ENCODE measurements around the gene AASS.
"Not testable (repeated sequence)": the region's sequence is repeated elsewhere in the genome, so short reads cannot be mapped to it uniquely, and the experiment has no call there.

Gene AASS

DNA sequence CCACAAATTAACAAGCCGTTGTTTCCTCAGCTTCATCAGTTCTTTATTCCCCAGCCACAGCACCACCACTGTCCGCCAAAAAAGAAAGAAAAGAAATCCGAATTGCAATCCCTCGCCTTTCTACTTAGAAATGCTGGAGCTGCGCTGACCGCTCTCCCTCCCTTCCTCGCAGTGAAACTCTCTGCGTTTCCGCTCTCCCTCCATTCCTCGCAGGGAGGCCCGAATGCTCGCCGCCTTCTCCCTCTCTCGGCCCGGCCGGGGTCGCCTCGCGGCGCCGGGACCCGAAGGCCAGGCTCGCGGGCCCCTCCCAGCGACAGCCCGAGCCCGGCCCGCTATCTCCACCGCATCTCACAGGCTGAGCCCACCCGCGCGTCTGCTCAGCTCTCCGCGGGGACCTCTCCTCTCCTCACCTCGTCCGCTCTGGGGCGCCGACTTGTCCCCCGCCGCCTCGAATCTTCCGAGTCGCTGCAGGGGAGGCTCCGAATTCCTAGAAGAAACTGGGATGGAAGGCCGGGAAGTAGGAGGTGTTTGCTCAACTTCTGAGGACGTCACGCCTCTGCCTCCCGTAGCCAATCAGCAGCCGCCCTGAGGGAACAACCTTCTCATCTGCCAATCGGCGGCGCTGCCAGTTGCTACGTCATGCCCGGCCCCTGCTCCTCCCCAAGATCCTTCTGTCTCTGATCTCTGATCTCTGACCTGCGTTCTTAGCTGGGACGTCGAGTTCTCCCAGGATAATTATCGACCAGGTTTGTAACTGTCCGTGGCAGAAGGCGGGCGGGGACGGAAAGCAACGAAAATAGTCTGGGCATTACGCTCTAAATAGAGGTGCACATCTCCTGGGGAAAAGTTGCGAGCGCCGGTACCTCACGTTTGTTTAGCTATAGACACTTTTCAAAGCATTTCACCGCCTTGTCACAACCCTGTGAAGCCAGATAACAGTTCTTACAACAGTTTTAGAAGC is at the start of gene AASS:
Gene AASS (minus strand): TSS at position 499 of the 961 bp plus-strand sequence. CDS start 10,523 bp downstream, outside the sequence.
- peak within 1 kb of the TSS; percentile 71 for H3K4me3 ChIP-seq (ENCODE audit: low read depth, low read length)
- DNase-seq (ENCODE audit: low read depth): peak; percentile 81

DNA sequence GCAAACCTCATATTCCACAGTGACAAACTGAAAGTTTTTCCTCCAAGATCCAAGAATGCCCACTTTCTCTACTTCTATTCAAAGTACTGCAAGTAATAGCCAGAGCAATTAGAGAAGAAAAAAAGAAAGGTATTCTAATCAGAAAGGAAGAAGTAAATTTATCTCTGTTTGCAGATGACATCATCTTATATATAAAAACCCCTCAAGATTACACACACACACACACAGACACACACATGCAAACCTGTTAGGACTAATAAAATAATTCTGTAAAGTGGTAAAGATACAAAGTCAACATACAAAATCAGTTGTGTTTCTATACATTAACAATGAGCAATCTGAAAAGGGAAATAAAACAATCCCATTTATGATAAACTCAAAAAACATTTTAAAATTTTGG is 44.7 kb upstream of the AASS start:
- no peak overlapping the region for H3K4me3 ChIP-seq (ENCODE audit: low read depth, low read length)
- DNase-seq (ENCODE audit: low read depth): no peak

DNA sequence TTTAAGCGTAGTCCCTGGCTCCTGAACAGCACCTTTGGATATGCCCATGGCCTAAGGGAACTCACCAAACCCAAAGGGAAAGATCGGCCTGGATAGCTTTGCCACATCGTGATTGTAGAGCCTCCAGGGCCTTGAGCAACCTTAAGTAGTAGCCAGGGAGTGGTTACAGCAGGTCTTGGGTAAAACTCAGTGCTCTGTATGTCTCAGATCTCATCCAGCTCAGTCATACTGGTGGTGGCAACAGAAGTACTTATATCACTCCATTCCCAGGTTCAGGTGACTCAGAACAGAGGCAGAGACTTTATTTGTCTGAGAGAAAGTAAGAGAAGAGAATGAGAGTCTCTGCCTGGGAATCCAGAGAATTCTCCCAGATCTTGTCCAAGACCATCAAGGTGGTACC is 39.1 kb upstream of the AASS start:
- no peak for DNase-seq (ENCODE audit: low read depth)
- no peak overlapping the region for H3K4me3 ChIP-seq (ENCODE audit: low read depth, low read length)

DNA sequence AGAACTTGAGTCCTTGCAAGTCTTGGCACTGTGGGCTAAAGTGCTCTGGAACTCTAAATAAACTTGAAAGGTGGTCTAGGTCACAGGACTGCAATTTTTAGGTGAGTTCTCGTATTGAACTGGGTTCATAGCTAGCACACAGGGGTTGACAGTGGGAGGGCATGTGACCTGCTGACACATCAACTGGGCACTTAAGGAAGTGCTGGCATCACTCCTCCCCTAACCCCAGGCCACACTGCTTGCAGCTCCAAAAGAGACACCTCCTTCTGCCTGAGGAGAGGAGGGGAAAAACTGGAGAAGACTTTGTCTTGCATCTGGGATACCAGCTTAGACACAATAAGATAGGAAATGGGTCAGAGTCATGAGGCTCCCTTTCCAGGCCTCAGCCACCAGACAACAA is 38.0 kb upstream of the AASS start:
- no peak for DNase-seq (ENCODE audit: low read depth)
- H3K4me3 ChIP-seq (ENCODE audit: low read depth, low read length): no peak overlapping the region

DNA sequence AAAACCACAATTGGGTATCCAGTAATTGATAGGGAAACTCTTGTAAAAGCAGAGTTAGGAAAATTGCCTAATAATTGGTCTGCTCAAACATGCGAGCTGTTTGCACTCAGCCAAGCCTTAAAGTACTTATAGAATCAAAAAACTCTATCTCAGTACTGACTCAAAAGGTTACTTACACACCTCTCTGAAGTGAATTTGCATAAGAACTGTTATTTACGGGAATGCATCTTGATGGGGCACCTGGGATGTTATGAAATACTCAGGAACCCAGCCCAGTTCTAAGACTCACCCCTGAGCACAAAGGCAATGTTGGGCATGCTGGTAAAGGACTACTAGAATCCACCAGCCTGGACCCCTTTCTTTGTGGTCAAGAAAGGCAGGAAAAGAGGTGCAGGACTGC is 28.1 kb upstream of the AASS start:
- H3K4me3 ChIP-seq (ENCODE audit: low read depth, low read length); DNase-seq (ENCODE audit: low read depth): not testable (repeated sequence)

DNA sequence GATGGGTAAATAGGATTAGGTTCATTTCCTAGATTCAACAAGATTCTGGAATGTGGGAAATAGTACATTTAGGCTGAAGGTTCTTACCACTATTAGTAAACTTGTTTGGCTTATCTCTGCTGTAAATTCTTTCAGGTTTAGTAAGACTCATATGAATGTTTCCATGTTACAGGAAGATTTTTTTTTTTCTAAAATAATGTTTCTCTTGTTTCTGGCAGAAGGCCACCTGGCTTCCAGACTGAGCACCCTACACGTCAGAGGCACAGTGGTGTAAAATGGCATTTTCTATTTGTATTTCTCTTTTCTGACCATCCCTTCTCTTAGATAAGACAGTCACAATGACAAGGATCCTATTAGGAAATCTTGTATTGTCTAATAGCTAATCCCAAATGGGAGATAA is 22.7 kb upstream of the AASS start:
- no peak for DNase-seq (ENCODE audit: low read depth)
- no peak overlapping the region for H3K4me3 ChIP-seq (ENCODE audit: low read depth, low read length)

DNA sequence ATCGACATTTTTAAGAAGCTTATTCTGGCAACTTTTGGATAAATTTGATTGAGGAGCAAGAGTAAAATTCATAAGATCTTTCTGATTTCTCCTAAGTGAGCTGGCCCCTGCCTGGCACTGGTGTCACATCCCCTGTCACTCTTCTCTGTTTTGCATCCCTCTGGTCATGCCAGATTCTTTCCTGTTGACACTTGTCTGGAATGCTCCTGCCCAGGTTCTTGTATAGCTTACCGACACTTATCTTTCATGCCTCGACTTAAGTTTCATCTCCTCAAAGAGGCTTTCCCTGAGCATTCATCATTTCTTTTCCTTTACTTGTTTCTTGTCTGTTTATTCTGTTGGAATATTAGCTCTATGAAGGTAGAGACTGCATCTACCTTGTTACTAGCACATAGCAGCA is 22.2 kb upstream of the AASS start:
- no peak overlapping the region for H3K4me3 ChIP-seq (ENCODE audit: low read depth, low read length)
- no peak for DNase-seq (ENCODE audit: low read depth)

DNA sequence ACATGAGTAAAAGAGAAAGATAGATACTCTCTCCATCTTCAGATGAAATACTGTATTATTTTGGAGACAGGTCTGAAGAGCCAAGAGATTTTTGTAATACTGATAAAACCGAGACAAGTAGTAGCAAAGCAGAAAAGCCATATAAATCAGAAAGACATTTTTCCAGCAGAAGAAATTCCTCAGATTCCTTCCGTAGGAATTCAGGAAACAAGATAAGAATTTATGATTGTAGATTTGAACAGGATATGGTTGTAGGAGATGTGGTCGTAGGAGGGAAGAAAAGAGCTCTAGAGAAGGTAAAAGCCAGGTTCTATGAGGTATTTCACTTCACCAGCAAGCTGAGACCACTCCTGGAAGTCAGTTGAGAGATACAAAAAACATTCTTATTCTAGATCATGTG is 17.6 kb upstream of the AASS start:
- DNase-seq (ENCODE audit: low read depth): no peak
- H3K4me3 ChIP-seq (ENCODE audit: low read depth, low read length): no peak overlapping the region

DNA sequence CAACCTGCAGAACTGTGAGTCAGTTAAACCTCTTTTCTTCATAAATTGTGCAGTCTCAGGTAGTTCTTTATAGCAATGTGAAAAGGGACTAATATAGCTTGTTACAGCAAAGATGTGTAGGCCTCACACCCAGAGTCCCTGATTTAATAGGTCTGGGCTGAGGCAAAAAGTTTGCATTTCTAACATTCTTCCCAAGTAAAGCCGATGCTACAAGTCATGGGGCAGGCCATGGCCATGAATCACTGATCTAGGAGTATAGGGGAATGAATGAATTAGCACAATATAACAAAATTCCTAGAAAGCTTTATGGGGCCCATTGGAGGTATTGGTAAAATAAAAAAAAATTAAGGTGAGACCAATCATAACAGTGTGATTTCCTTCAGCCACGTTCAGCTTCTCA is 11.5 kb upstream of the AASS start:
- DNase-seq (ENCODE audit: low read depth): no peak
- H3K4me3 ChIP-seq (ENCODE audit: low read depth, low read length): no peak overlapping the region

DNA sequence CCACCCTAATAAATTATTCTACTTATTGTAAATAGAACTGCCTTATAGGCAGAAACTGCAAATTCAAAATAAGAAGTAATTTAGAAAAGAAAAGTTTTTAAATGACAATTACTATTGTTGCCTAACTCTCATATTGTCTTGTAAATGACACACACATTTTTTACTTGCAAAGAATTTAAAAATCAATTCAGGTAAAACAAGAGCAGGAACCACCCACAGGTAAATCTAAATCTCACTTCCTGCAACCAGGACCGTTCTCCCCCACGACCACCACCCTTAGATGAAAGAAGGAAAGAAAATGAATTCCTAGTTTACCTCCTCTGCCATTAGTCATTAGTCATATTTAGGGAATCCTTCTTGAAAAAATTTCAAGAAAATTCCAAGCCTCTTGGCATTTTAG is 4.8 kb upstream of the AASS start:
- H3K4me3 ChIP-seq (ENCODE audit: low read depth, low read length): no peak overlapping the region
- no peak for DNase-seq (ENCODE audit: low read depth)

DNA sequence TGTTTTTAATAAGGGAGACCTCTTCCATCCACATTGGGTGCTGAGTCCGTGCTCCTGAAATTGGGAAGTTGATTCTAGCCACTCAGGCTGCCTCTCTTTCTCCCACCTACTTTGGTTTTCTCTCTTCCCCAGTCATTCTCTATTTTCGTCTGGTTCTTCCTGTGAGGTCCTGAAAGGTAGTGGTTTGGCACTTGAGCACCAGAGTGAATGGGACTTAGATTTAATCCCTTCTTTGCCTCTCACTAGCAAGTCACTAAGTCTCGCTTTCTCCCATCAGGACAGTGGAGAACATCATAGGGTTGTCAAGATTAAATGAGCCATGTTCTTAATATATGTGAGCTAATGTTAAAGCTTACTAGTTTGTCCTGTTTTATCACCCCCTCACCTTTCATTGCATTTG is 4.0 kb upstream of the AASS start:
- DNase-seq (ENCODE audit: low read depth): no peak
- H3K4me3 ChIP-seq (ENCODE audit: low read depth, low read length): no peak overlapping the region

DNA sequence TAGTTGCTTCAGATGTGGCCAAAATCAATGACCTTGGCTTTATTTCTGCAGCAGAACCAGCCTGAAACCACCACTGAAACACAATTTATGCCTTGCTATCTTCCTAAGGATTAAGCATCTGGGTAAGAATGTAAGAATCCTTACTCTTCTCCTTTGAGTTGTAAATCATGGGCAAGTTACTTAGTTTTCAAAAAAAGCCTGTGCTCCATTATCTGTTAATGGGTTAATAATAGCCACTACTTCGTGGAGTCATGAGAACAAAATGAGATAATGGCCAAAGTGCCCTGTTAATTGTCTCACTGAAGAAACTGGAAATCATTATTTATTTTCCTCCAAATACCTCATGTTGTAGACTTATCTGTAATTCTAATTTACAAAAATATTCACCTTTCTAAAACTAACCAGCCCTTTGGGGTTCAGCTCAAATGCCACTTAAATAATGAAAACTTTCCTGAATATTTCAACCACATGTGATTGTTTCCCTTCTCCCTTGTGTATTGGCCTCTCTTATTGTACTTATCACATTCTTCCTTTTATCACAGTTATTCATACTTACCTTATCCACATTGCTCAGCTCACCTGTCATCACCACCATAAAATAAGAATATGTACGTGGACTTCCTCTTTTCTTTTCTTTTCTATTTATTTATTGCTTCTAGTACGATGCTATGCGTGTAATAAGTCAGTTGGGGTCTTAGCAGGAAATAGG is 2.0 kb upstream of the AASS start:
- H3K4me3 ChIP-seq (ENCODE audit: low read depth, low read length): no peak overlapping the region
- no peak for DNase-seq (ENCODE audit: low read depth)

DNA sequence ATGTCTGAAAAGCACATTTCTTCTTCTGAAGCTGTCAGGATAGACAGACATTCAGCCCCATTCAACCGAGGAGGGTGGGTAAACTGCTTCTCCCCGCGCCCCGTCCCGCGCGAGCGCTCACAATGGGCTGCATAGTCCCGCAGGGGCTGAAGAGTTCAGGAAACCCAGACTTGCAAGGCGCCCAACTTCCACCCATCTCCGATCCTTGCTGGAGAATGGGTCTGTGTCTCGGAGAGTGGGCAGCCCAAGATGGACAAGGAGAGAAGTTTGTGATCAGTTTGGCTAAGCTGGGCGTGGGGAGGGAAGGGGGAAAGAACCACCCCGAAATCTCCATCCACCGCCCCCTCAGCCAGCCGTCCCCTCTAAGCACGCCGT is 686 bp downstream of the AASS start:
- peak overlapping the region; percentile 71 for H3K4me3 ChIP-seq (ENCODE audit: low read depth, low read length)
- no peak for DNase-seq (ENCODE audit: low read depth)

DNA sequence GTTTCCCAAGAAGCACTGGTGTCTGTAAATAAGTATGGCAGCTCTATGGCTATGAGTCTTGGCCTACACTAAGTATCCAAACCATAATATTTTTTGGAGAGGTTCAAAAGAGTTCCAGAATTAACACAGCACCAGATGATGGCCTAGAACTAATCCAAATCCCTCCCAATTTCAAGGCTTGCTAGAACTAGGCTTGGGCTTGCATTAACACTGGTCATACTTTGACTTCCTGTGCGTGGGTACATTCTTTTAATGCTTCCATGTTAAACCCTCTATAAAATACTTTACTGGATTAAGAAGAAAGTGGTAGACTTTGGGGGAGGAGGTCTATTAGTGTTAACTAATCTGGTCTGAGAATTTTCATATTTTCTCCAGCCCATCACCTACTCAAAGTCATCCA is 3.1 kb downstream of the AASS start:
- DNase-seq (ENCODE audit: low read depth): no peak
- no peak overlapping the region for H3K4me3 ChIP-seq (ENCODE audit: low read depth, low read length)

DNA sequence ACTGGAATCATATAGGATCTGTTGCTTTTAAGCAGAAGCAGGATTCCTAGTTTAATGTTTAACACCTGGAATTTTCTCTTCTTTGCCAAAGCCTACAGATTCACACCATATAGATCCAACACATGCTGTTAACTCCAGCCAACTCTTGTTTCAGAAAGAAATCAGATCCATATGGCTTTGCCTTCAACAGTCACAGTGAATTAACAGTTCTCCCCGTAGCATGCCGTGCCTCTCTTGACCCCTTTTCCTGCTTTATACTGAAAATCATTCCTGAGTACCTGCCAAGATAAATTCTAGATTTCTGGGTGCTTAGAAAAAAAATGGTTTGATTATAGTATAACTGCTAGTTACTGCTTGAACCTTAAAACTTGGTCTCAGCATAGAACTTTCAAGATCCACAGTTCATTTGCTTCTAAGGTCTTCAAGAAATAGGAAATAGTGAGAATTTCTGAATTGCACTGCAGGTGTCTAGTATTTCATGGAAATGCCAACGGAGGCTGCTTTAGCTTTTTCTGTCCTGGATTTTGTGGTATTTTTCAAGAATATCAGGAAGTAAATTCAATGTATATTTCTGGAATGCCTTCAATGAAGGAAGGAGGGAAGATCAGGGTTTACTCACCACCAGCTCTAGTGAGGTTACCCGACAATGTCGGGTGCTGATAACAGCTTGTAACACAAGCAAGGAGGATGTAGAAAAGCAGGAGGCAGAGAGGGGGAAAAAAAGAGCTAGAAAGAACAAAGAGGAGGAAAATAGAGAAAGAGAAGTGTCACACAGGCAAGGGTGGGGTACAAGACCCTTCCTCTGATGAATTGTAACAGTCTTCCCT is 6.6 kb downstream of the AASS start:
- H3K4me3 ChIP-seq (ENCODE audit: low read depth, low read length): peak overlapping the region; percentile 43
- no peak for DNase-seq (ENCODE audit: low read depth)

DNA sequence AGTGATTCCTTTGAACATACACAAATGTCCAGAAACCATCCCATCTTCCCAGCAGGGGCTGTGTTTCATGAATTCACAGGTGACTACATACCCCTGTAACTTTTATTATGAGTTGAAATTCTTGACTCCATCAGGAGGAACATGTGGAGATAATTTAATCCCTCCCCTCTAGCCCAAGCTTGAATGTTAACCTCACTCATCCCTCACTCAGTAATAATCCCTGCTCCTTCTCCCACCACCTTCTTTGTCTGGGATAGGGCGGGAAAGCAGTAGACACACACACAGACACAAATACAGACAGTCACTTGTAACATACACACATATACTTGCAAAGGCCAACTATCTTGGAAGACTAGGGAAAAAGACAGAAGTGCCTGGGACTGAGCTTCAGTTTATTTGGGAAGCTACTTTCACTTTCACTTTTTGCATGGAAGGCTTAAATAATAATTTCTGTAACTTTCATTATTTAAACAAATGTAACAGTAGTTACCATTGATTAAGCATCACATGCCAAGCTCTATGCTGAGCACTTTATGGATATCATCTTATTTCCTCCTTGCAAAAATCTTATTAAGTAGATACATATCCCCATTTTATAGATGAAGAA is 7.3 kb downstream of the AASS start:
- H3K4me3 ChIP-seq (ENCODE audit: low read depth, low read length): peak overlapping the region; percentile 43

DNA sequence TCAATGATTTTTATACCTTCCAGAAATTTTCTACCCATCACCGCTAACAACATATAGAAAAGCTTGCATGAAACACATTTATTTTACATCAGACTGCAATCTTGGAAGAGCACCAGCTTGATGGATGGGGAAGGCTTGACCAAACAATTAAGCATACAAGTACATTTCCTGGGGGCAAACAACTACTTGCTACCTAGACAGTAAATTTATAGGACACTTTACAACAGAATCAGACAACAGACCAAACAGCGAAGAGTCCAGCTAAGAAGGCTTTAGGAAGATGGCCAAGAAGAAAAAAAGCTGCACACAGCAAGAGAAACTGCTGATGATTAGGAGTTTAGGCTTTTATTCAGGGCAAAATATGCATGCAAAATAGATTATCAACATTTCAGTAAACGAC is 8.0 kb downstream of the AASS start:
- H3K4me3 ChIP-seq (ENCODE audit: low read depth, low read length): peak overlapping the region; percentile 43
- no peak for DNase-seq (ENCODE audit: low read depth)

More for the DNA sequence above, 7.3 kb downstream of the AASS start:
- DNase-seq (ENCODE audit: low read depth): no peak

DNA sequence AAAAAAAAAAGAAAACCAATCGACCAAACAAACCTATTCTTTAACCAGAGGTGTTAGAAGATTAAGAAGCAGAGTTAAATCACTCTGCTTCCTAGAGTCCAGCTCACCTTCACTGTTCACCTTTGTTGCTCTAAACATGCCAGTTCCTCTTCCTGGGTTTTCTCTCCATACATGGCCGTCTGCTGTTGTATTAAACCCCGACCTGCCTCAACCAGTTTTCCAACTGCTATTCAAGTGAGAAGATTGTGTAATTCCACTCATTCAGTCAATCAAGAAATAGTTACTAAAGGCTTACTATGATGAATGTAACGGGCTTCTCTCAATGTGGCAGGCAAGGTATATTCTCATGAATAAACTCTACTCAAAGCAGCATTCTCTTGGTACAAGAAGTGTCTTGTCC is 8.8 kb downstream of the AASS start:
- no peak for DNase-seq (ENCODE audit: low read depth)
- H3K4me3 ChIP-seq (ENCODE audit: low read depth, low read length): no peak overlapping the region

DNA sequence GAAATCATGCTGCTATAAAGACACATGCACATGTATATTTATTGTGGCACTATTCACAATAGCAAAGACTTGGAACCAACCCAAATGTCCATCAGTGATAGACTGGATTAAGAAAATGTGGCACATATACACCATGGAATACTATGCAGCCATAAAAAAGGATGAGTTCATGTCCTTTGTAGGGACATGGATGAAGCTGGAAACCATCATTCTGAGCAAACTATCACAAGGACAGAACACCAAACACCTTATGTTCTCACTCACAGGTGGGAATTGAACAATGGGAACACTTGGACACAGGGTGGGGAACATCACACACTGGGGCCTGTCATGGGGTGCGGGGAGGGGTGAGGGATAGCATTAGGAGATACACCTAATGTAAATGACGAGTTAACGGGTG is 9.3 kb downstream of the AASS start:
- H3K4me3 ChIP-seq (ENCODE audit: low read depth, low read length); DNase-seq (ENCODE audit: low read depth): not testable (repeated sequence)

DNA sequence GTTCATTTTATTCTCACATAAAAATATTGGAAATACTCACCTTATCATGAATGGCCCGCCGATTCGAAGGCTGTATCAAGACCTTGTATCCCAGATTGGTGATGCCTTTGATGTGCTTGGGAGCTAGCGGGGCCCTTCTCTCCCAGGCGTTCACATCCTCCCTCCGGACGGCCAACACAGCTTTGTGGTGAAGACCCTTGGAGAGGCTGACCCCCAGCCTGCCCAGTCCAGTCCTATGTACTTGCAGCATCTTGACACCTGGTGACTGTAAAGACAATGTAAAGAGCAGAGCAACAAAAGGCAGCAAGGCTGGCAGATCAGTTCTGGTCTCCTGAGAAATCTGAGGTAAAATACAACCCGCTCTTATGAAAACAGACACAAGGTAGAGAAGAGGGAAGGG is 10.6 kb downstream of the AASS start:
- no peak overlapping the region for H3K4me3 ChIP-seq (ENCODE audit: low read depth, low read length)
- no peak for DNase-seq (ENCODE audit: low read depth)

Data from skeletal muscle cell (primary cell).